Measurements from ENCODE around the gene RHOT1. TPM values are rescaled to one million over a fixed set of nuclear protein-coding genes. Genes with fewer than 3 reads are reported as not detected.
A peak's percentile ranks its signal among the peaks of the same experiment; 100 is the strongest.

Gene RHOT1
- total RNA-seq, 1 donor from 2014 or later, result 76.4 TPM

DNA sequence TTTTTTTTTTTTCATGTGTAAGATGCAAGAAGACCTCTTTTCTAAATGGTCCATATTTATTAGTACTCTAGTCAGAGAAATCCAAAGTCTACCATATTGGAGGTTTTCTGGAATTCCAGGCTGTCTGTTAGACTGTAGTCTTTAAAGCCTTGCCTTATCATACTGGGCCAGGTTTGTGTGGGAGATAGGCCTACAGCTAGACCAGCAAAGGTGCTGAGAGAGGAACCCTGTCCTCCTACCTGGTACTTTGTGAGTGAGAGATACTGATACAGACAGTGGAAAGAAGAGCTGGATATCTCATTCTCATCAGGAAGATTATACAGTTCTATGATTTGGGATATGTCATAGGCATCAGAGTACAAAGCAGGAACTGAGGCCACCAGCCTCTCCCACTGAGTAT is 8.1 kb downstream of the RHOT1 start:
- Histone ChIP-seq H3K27me3 (no peaks in the 10 kb centered on the region), H3K4me3 (no peak overlapping the region), H2AFZ (replicated peaks) (no peak overlapping the region), H3K4me2 (no peak overlapping the region), H4K20me1 (ENCODE audit: low read depth) (peaks cover 7% of the 10 kb centered on the region), H3K27ac (no peak overlapping the region), H3K79me2 (ENCODE audit: low read depth) (peaks cover 55% of the 10 kb centered on the region), H3K4me1 (no peaks in the 10 kb centered on the region), H3K36me3 (no peaks in the 10 kb centered on the region), H3F3A (ENCODE audit: low read depth) (peaks cover 13% of the 10 kb centered on the region), H3K9ac (no peak overlapping the region), H3K9me3 (ENCODE audit: low read depth) (no peaks in the 10 kb centered on the region)
- Mint-ChIP-seq H3K4me1 (peaks cover 3% of the 10 kb centered on the region), H3K9me3 (no peaks in the 10 kb centered on the region), H3K27me3 (ENCODE audit: insufficient read depth, low read depth) (peaks cover 4% of the 10 kb centered on the region), H3K4me3 (peak overlapping the region; percentile 25), H3K27ac (no peak overlapping the region), H3K36me3 (peaks cover 19% of the 10 kb centered on the region)
- TF ChIP-seq CTCF (IDR thresholded peaks at IDR 0.05), result no peak
- TF ChIP-seq EZH2phosphoT487 (IDR thresholded peaks at IDR 0.05), result no peak
- TF ChIP-seq EZH2 (IDR thresholded peaks at IDR 0.05), result no peak
- no peak for DNase-seq (ENCODE audit: low spot score)

- Histone ChIP-seq H3K27me3 (no peaks in the 10 kb centered on the region), H3K4me3 (no peak overlapping the region), H3F3A (ENCODE audit: low read depth) (peaks cover 13% of the 10 kb centered on the region), H2AFZ (replicated peaks) (no peak overlapping the region), H3K9ac (no peak overlapping the region), H3K79me2 (ENCODE audit: low read depth) (peaks cover 42% of the 10 kb centered on the region), H3K4me2 (no peak overlapping the region), H3K9me3 (ENCODE audit: low read depth) (no peaks in the 10 kb centered on the region), H4K20me1 (ENCODE audit: low read depth) (peaks cover 7% of the 10 kb centered on the region), H3K36me3 (no peaks in the 10 kb centered on the region), H3K4me1 (no peaks in the 10 kb centered on the region), H3K27ac (no peak overlapping the region)
- Mint-ChIP-seq H3K36me3 (peaks cover 21% of the 10 kb centered on the region), H3K4me1 (peaks cover 3% of the 10 kb centered on the region), H3K27me3 (ENCODE audit: insufficient read depth, low read depth) (peaks cover 4% of the 10 kb centered on the region), H3K27ac (no peak overlapping the region), H3K4me3 (no peak overlapping the region), H3K9me3 (no peaks in the 10 kb centered on the region)
- DNase-seq (ENCODE audit: low spot score), result no peak
- no peak for TF ChIP-seq EZH2 (IDR thresholded peaks at IDR 0.05)
- TF ChIP-seq CTCF (IDR thresholded peaks at IDR 0.05), result no peak
- TF ChIP-seq EZH2phosphoT487 (IDR thresholded peaks at IDR 0.05), result no peak
These were observed 9.8 kb downstream of the RHOT1 start for GRCh38 chr17:32152130-32152529.

- Histone ChIP-seq H3K4me1 (no peaks in the 10 kb centered on the region), H3K9ac (no peak overlapping the region), H3K4me3 (no peak overlapping the region), H3K27me3 (no peaks in the 10 kb centered on the region), H3K79me2 (ENCODE audit: low read depth) (peaks cover 11% of the 10 kb centered on the region), H2AFZ (replicated peaks) (no peak overlapping the region), H4K20me1 (ENCODE audit: low read depth) (no peaks in the 10 kb centered on the region), H3K9me3 (ENCODE audit: low read depth) (no peaks in the 10 kb centered on the region), H3K27ac (no peak overlapping the region), H3F3A (ENCODE audit: low read depth) (no peaks in the 10 kb centered on the region), H3K4me2 (no peak overlapping the region), H3K36me3 (no peaks in the 10 kb centered on the region)
- no peak overlapping the region for H3K27ac Mint-ChIP-seq
- DNase-seq (ENCODE audit: low spot score), result no peak
- H3K36me3 Mint-ChIP-seq, result peaks cover 39% of the 10 kb centered on the region
- no peak for TF ChIP-seq EZH2 (IDR thresholded peaks at IDR 0.05)
- no peak for TF ChIP-seq CTCF (IDR thresholded peaks at IDR 0.05)
- no peak for TF ChIP-seq EZH2phosphoT487 (IDR thresholded peaks at IDR 0.05)
- H3K9me3 Mint-ChIP-seq, result no peaks in the 10 kb centered on the region
- peaks cover 4% of the 10 kb centered on the region for H3K27me3 Mint-ChIP-seq (ENCODE audit: insufficient read depth, low read depth)
- no peak overlapping the region for H3K4me3 Mint-ChIP-seq
- no peaks in the 10 kb centered on the region for H3K4me1 Mint-ChIP-seq
These were observed 13.6 kb downstream of the RHOT1 start for GRCh38 chr17:32155896-32156295.

All from neural progenitor cell (in vitro differentiated cells).